ENCODE measurements around the gene MRTO4.
"Not testable (repeated sequence)": the region's sequence is repeated elsewhere in the genome, so short reads cannot be mapped to it uniquely, and the experiment has no call there.

The MRTO4 gene

GRCh38 chr1:19251305-19252196 lies at the start of gene MRTO4, which contains the start of gene EMC1:
MRTO4 (plus strand) TSS chr1:19251805; CDS start chr1:19251836, 31 bp downstream.
EMC1 (minus strand) TSS chr1:19251524; CDS start chr1:19251509, 15 bp downstream.
- DNase-seq, result peak; percentile 82 to 98 (median 93)
- intact Hi-C loops (cut with DNase I), result loop anchor here (5.0 kb wide), 2 partner anchors 39 to 61 kb away; partner anchors contain the start of genes AKR7A2, SLC66A1 and UBR4

GRCh38 chr1:19202396-19202795 lies 49.2 kb upstream of the MRTO4 start:
- intact Hi-C loops (cut with DNase I), result no loop called here
- DNase-seq, result no peak

- DNase-seq, result peak in 1 of 42 donors; percentile 38
- intact Hi-C loops (cut with DNase I), result no loop called here
These were observed 48.2 kb upstream of the MRTO4 start for GRCh38 chr1:19203440-19203839.

- intact Hi-C loops (cut with DNase I), result no loop called here
- DNase-seq, result no peak
These were observed 46.9 kb upstream of the MRTO4 start for GRCh38 chr1:19204446-19205266.

- intact Hi-C loops (cut with DNase I), result no loop called here
- DNase-seq, result no peak
These were observed 46.2 kb upstream of the MRTO4 start for GRCh38 chr1:19205403-19205802.

GRCh38 chr1:19205845-19206244 lies 45.8 kb upstream of the MRTO4 start:
- intact Hi-C loops (cut with DNase I), result no loop called here
- no peak for DNase-seq

GRCh38 chr1:19206947-19207346 lies 44.7 kb upstream of the MRTO4 start:
- intact Hi-C loops (cut with DNase I), result no loop called here
- no peak for DNase-seq

GRCh38 chr1:19208710-19209438 lies 42.7 kb upstream of the MRTO4 start:
- DNase-seq, result no peak

GRCh38 chr1:19209439-19209989 lies 42.1 kb upstream of the MRTO4 start:
- intact Hi-C loops (cut with DNase I), result no loop called here
- peak in 19 of 42 donors; percentile 5 to 48 (median 16) for DNase-seq

More at GRCh38 chr1:19208710-19209438, 42.7 kb upstream of the MRTO4 start:
- intact Hi-C loops (cut with DNase I), result no loop called here

- intact Hi-C loops (cut with DNase I), result loop anchor here (5.0 kb wide), 1 partner anchor 42 kb away; the partner anchor contains the start of genes EMC1 and MRTO4
These were observed 41.4 kb upstream of the MRTO4 start, which contains the start of gene UBR4 for GRCh38 chr1:19209990-19210771. UBR4 (minus strand) TSS chr1:19210266; CDS start chr1:19210248, 18 bp downstream.

GRCh38 chr1:19210772-19211549 lies 40.6 kb upstream of the MRTO4 start:
- DNase-seq, result peak in 1 of 42 donors; percentile 3
- intact Hi-C loops (cut with DNase I), result loop anchor here (5.0 kb wide), 1 partner anchor 41 kb away; the partner anchor contains the start of genes EMC1 and MRTO4

More at GRCh38 chr1:19209990-19210771, 41.4 kb upstream of the MRTO4 start, which contains the start of gene UBR4:
- peak; percentile 78 to 97 (median 95) for DNase-seq

GRCh38 chr1:19212167-19212566 lies 39.4 kb upstream of the MRTO4 start:
- intact Hi-C loops (cut with DNase I), result loop anchor here (5.0 kb wide), 1 partner anchor 40 kb away; the partner anchor contains the start of genes EMC1 and MRTO4
- no peak for DNase-seq

- intact Hi-C loops (cut with DNase I), result loop anchor here (5.0 kb wide), 1 partner anchor 39 kb away; the partner anchor contains the start of genes EMC1 and MRTO4
- no peak for DNase-seq
These were observed 38.0 kb upstream of the MRTO4 start for GRCh38 chr1:19213580-19213979.

- DNase-seq; intact Hi-C loops (cut with DNase I): not testable (repeated sequence)
These were observed 35.0 kb upstream of the MRTO4 start for GRCh38 chr1:19216585-19216984.

GRCh38 chr1:19219451-19219850 lies 32.2 kb upstream of the MRTO4 start:
- peak in 1 of 42 donors; percentile 3 for DNase-seq
- intact Hi-C loops (cut with DNase I), result no loop called here

- peak in 1 of 42 donors; percentile 12 for DNase-seq
- intact Hi-C loops (cut with DNase I), result no loop called here
These were observed 31.3 kb upstream of the MRTO4 start for GRCh38 chr1:19220080-19220846.

Data from head of caudate nucleus (tissue), 42 donors.